ENCODE measurements around the gene PITX2. TPM values are rescaled to one million over a fixed set of nuclear protein-coding genes. Genes with fewer than 3 reads are reported as not detected.
"Not testable (repeated sequence)": the region's sequence is repeated elsewhere in the genome, so short reads cannot be mapped to it uniquely, and the experiment has no call there.

Gene PITX2
- polyA plus RNA-seq, 3 donors, result 3.3 to 5.0 (median 4.3) TPM

DNA sequence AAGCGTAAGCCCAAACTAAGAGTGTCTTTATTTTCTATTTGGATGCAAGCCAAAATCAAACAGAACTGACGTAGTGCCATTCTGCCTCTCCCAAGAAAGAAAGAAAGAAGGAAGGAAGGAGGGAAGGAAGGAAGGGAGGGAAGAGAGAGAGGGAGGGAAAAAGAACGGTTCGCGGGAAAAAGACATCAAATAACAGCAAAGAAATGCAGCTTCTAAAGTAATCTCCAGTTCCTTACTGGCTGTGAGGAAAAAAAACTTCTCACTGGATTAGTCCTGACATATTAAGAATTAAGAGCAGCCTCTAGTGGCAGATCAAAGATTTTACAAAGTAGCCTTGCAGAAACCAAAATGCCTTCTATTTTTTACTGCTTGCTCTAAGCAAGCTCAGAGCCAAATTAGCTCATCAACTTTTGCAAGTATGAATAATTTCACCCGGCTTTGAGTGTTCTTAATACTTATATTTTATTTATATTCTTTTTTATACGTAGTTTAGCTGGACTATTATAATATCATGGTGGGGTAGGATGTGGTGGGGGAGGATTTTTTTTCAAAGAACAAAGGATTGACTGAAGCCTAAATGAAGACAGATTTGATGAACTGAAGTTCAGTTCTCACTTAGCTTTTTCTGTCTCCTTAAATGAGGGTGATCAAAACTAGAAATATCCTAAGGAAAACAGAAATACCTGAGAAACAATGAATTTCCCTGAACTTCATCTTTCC, 36.6 kb downstream of the PITX2 start:
- DNase-seq (ENCODE audit: extremely low read depth in 1 of 11, low read depth in 9 of 11, low spot score in 4 of 11), result peak in 5 of 11 donors; percentile 7 to 36 (median 32)

DNA sequence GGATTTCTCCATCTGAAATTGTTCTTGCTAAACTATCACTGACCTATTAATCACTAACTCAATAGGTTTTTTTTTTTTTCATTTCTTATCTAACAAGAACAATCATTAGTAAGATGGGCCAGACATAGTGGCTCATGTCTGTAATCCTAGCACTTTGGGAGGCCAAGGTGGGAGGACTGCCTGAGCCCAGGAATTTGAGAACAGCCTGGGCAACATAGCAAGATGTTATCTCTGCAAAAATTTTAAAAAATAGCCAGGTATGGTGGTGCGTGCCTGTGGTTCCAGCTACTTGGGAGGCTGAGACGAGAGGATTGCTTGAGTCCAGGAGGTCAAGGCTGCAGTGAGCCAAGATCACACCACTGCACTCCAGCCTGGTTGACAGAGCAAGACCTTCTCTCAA, 46.2 kb downstream of the PITX2 start:
- DNase-seq (ENCODE audit: extremely low read depth in 1 of 11, low read depth in 9 of 11, low spot score in 4 of 11), result not testable (repeated sequence)

Other genes starting within 250 kb of the PITX2 start
- 100 to 1,000 TPM; 155 to 240 (median 194) TPM for gene ENPEP, start 146.9 kb downstream of the PITX2 start, polyA plus RNA-seq (ENCODE audit: insufficient read length in 3 of 3)